ENCODE data around the gene PFDN2. TPM values are rescaled to one million over a fixed set of nuclear protein-coding genes. Genes with fewer than 3 reads are reported as not detected.

Gene PFDN2
- total and polyA plus RNA-seq, 10 of the 15 experiments (the other 5 are each of a cell fraction or from before 2014, with no cell fraction given) = 30.0 to 141 (median 80.5) TPM

DNA sequence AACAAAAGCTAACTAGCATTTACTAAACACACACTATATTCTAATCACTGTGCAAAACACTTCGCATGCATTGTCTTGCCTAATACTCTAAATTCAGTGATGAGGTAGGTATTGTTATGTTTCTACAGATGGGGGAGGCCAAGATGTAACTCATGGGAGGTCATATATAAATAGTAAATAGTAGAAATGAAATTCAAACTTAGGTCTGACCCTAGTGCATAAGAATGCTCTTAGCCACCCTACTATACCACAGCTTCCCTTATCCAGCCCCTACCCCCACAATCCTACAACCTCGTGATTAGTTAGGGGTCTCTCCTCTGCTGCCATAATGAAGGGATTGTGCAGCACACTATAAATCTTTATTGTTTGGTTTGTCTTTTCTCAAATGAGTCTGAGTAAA, 3.3 kb downstream of the PFDN2 start:
- no peak for ATAC-seq
- Histone ChIP-seq H3K27me3 (replicated peaks in 1 of 2; ENCODE audit: control insufficient read depth in 2 of 2, insufficient read depth in 2 of 2, low read length in 1 of 2) (no peaks in the 10 kb centered on the region), H3K9me3 (replicated peaks; ENCODE audit: control insufficient read depth, insufficient read depth, low read length) (no peaks in the 10 kb centered on the region), H3K4me2 (ENCODE audit: control insufficient read depth, insufficient read depth) (peak overlapping the region; percentile 9; the same call in 1 of the 2 replicates), H3K9ac (ENCODE audit: control insufficient read depth, insufficient read depth, low read length) (no peak overlapping the region), H3K4me1 (ENCODE audit: control insufficient read depth, insufficient read depth, low read length) (peaks cover 9% of the 10 kb centered on the region), H2AFZ (ENCODE audit: control insufficient read depth, low read depth, low read length) (no peak overlapping the region), H4K20me1 (ENCODE audit: control insufficient read depth, insufficient read depth) (no peaks in the 10 kb centered on the region), H3K4me3 (0 out of 2 replicates have a peak overlapping the region, but pooled peaks have one; percentile 25), H3K36me3 (ENCODE audit: control insufficient read depth in 2 of 2, insufficient read depth in 2 of 2, low read length in 1 of 2) (peaks cover 0 to 1% of the 10 kb centered on the region in 2 experiments; a peak in 1 of 4 replicates), H3K79me2 (ENCODE audit: control insufficient read depth, insufficient read depth, low read length) (peaks cover 87% of the 10 kb centered on the region), H3K27ac (ENCODE audit: control insufficient read depth, insufficient read depth) (no peak overlapping the region)
- in situ Hi-C loops (cut with MboI) = no loop called here
- intact Hi-C loops (cut with micrococcal nuclease; ENCODE audit: unreplicated experiment) = no loop called here
- SMC1A ChIA-PET (ENCODE audit: uncharacterized antibody, unreplicated experiment) = interaction anchor here (1.0 to 1.7 kb wide), 4 partner anchors 13 to 32 kb away, joined by 3 to 4 read pairs (median 3); no protein-coding TSS in a partner anchor
- no TSS peak for BruUV-seq (replicated peaks)
- FAIRE-seq = no peak
- DNase-seq (ENCODE audit: low read depth, low spot score) = no peak
- RAD21 ChIA-PET (ENCODE audit: unreplicated experiment) = no interaction called here
- POLR2A ChIA-PET = interaction anchor here (1.0 kb wide), 1 partner anchor 39 kb away, joined by 3 read pairs; the partner anchor contains the start of gene UFC1
- CTCF ChIA-PET = interaction anchor here (1.5 kb wide), 1 partner anchor 14 kb away, joined by 4 read pairs; no protein-coding TSS in a partner anchor
- 96% methylated on average over 2 of the region's 2 CpGs for WGBS (ENCODE audit: insufficient coverage, insufficient replicate concordance, low lambda C conversion rate, missing lambda C conversion rate)
- TF ChIP-seq, protein P1, sequence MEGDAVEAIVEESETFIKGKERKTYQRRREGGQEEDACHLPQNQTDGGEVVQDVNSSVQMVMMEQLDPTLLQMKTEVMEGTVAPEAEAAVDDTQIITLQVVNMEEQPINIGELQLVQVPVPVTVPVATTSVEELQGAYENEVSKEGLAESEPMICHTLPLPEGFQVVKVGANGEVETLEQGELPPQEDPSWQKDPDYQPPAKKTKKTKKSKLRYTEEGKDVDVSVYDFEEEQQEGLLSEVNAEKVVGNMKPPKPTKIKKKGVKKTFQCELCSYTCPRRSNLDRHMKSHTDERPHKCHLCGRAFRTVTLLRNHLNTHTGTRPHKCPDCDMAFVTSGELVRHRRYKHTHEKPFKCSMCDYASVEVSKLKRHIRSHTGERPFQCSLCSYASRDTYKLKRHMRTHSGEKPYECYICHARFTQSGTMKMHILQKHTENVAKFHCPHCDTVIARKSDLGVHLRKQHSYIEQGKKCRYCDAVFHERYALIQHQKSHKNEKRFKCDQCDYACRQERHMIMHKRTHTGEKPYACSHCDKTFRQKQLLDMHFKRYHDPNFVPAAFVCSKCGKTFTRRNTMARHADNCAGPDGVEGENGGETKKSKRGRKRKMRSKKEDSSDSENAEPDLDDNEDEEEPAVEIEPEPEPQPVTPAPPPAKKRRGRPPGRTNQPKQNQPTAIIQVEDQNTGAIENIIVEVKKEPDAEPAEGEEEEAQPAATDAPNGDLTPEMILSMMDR (IDR thresholded peaks at IDR 0.05 in 2 of 3, conservative IDR thresholded peaks at IDR 0.05 in 1 of 3; ENCODE audit: control insufficient read depth in 2 of 3, extremely low read depth in 1 of 3, insufficient read depth in 1 of 3, low read depth in 3 of 3, low read length in 3 of 3) = no peak
- no peak for TF ChIP-seq CREB1 (IDR thresholded peaks at IDR 0.05; ENCODE audit: low read depth)
- TF ChIP-seq BCLAF1 (IDR thresholded peaks at IDR 0.05) = no peak
- no peak for TF ChIP-seq KLF5 (IDR thresholded peaks at IDR 0.05; ENCODE audit: partially characterized antibody)
- TF ChIP-seq, protein P2, sequence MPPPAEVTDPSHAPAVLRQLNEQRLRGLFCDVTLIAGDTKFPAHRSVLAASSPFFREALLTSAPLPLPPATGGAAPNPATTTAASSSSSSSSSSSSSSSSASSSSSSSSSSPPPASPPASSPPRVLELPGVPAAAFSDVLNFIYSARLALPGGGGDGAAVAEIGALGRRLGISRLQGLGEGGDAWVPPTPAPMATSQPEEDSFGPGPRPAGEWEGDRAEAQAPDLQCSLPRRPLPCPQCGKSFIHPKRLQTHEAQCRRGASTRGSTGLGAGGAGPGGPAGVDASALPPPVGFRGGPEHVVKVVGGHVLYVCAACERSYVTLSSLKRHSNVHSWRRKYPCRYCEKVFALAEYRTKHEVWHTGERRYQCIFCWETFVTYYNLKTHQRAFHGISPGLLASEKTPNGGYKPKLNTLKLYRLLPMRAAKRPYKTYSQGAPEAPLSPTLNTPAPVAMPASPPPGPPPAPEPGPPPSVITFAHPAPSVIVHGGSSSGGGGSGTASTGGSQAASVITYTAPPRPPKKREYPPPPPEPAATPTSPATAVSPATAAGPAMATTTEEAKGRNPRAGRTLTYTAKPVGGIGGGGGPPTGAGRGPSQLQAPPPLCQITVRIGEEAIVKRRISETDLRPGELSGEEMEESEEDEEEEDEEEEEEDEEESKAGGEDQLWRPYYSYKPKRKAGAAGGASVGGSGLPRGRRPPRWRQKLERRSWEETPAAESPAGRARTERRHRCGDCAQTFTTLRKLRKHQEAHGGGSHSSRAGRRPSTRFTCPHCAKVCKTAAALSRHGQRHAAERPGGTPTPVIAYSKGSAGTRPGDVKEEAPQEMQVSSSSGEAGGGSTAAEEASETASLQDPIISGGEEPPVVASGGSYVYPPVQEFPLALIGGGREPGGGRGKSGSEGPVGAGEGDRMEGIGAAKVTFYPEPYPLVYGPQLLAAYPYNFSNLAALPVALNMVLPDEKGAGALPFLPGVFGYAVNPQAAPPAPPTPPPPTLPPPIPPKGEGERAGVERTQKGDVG (CRISPR knock-in tag; IDR thresholded peaks at IDR 0.05) = no peak
- no peak for TF ChIP-seq NFIC (IDR thresholded peaks at IDR 0.05; ENCODE audit: low read depth, low read length)
- TF ChIP-seq USF1 (IDR thresholded peaks at IDR 0.05; ENCODE audit: borderline replicate concordance, extremely low read length, insufficient read depth, low read depth, low read length) = no peak
- TF ChIP-seq STAT3 (IDR thresholded peaks at IDR 0.05; ENCODE audit: low read depth, low read length) = no peak
- TF ChIP-seq SMAD1 (IDR thresholded peaks at IDR 0.05; ENCODE audit: low read depth, partially characterized antibody) = no peak
- TF ChIP-seq POLR2A (IDR thresholded peaks at IDR 0.05; ENCODE audit: low read depth, low read length) = no peak
- no peak for TF ChIP-seq STAT1 (conservative IDR thresholded peaks at IDR 0.05)
- no peak for TF ChIP-seq ZNF217 (IDR thresholded peaks at IDR 0.05)
- TF ChIP-seq LARP7 (IDR thresholded peaks at IDR 0.05) = no peak
- TF ChIP-seq TBL1XR1 (IDR thresholded peaks at IDR 0.05; ENCODE audit: low read depth, low read length) = no peak
- TF ChIP-seq GATAD2B (conservative IDR thresholded peaks at IDR 0.05; ENCODE audit: low read depth) = no peak
